Measurements from ENCODE around the gene ZNF652.

Gene ZNF652

DNA sequence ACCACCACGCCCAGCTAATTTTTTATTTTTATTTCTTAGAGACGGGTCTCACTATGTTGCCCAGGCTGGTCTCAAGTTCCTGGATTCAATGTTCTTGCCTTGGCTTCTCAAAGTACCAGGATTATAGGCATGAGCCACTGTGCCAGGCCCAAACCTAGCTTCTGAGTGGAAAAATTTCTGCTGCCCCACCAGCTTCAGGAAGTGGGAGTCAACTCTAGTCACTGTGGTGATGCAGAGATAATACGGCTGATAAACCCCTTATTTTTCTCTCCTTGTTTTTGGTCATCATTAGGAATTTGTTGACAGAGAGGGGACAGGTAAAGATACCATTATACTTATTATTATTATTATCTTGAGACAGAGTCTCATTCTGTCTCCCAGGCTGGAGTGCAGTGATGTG lies 103.7 kb downstream of the ZNF652 start:
- no peak for DNase-seq

GRCh38 chr17:49255125-49255524 lies 106.9 kb downstream of the ZNF652 start:
- DNase-seq: no peak

DNA sequence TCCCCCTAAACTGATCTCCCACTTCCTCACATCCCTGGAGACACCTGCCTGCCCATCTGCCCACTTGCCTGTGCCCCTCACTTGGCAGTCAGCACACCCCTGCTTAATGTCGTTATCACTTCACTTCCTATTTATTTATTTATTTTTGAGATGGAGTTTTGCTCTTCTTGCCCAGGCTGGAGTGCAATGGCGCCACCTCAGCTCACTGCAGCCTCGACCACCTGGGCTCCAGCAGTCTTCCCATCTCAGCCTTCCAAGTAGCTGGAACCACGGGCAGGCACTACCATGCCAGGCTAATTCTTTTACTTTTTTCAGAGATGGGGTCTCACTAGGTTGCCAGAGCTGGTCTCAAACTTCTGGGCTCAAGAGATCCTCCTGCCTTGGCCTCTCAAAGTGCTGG lies 108.0 kb downstream of the ZNF652 start:
- no peak for DNase-seq

- no peak for DNase-seq
Observed at GRCh38 chr17:49252148-49252695, 109.8 kb downstream of the ZNF652 start.

- no peak for DNase-seq
Observed at GRCh38 chr17:49249890-49250522, 112.0 kb downstream of the ZNF652 start.

GRCh38 chr17:49249292-49249794 lies 112.7 kb downstream of the ZNF652 start:
- no peak for DNase-seq

GRCh38 chr17:49247944-49248343 lies 114.1 kb downstream of the ZNF652 start:
- no peak for DNase-seq

GRCh38 chr17:49244839-49245238 lies 117.2 kb downstream of the ZNF652 start:
- DNase-seq: no peak

All from activated T-cell treated with anti-CD3 and anti-CD28 coated beads, Interleukin-2, amount 50 U/mL, for 1 hour (primary cell).